MM.1S (cell line): ENCODE measurements around the gene ITSN1.
"Not testable (repeated sequence)": the region's sequence is repeated elsewhere in the genome, so short reads cannot be mapped to it uniquely, and the experiment has no call there.

Experiments used
- DNase-seq: peaks from one replicate; pipeline ENCODE4 v3.0.0-alpha.2; 2015
- H2AFZ ChIP-seq: fragments of 300-600 bp; sonication (generic); 2 replicates; pipeline ENCODE4 v1.6.0; 2016; ENCODE audit warnings: antibody characterized with exemption, low read length
- H3F3A ChIP-seq: fragments of 300-600 bp; sonication (generic); 2 replicates; pipeline ENCODE4 v1.6.1; 2016; ENCODE audit warnings: mild to moderate bottlenecking, antibody characterized with exemption, low read length, moderate library complexity, mixed read lengths; ENCODE audit not compliant: insufficient read depth
- H3K27ac ChIP-seq: fragments of 300-600 bp; sonication (generic); 2 replicates; pipeline ENCODE4 v1.5.1; 2016; ENCODE audit warnings: mild to moderate bottlenecking, low read length
- H3K27me3 ChIP-seq: fragments of 300-600 bp; sonication (generic); replicated peaks from 2 replicates; pipeline ENCODE4 v1.6.0; 2016; ENCODE audit warnings: low read length; ENCODE audit not compliant: insufficient read depth
- H3K36me3 ChIP-seq: fragments of 300-600 bp; sonication (generic); replicated peaks from 2 replicates; pipeline ENCODE4 v1.6.1; 2016; ENCODE audit warnings: mild to moderate bottlenecking, low read length, mixed read lengths; ENCODE audit not compliant: insufficient read depth
- H3K4me1 ChIP-seq: fragments of 300-600 bp; sonication (generic); 2 replicates; pipeline ENCODE4 v1.6.1; 2016; ENCODE audit warnings: low read length, mixed read lengths
- H3K4me2 ChIP-seq: fragments of 300-600 bp; sonication (generic); 2 replicates; pipeline ENCODE4 v1.6.0; 2016; ENCODE audit warnings: low read depth, low read length
- H3K4me3 ChIP-seq: fragments of 300-600 bp; sonication (generic); 2 replicates; pipeline ENCODE4 v1.5.1; 2016; ENCODE audit warnings: low read length, mixed read lengths
- H3K79me2 ChIP-seq: fragments of 300-600 bp; sonication (generic); 2 replicates; pipeline ENCODE4 v1.6.1; 2016; ENCODE audit warnings: mixed run types, low read length, mixed read lengths
- H3K9ac ChIP-seq: fragments of 300-600 bp; sonication (generic); 2 replicates; pipeline ENCODE4 v1.6.1; 2016; ENCODE audit warnings: low read length, mixed read lengths
- H3K9me2 ChIP-seq: fragments of 300-600 bp; sonication (generic); replicated peaks from 2 replicates; pipeline ENCODE4 v1.6.1; 2016; ENCODE audit warnings: mild to moderate bottlenecking, low read length, mixed read lengths; ENCODE audit not compliant: insufficient read depth
- H3K9me3 ChIP-seq: fragments of 300-600 bp; sonication (generic); replicated peaks from 2 replicates; pipeline ENCODE4 v1.6.1; 2016; ENCODE audit warnings: mild to moderate bottlenecking, low read length, mixed read lengths; ENCODE audit not compliant: insufficient read depth
- H4K20me1 ChIP-seq: fragments of 300-600 bp; sonication (generic); 2 replicates; pipeline ENCODE4 v1.6.1; 2016; ENCODE audit warnings: mild to moderate bottlenecking, low read length, moderate library complexity, mixed read lengths; ENCODE audit not compliant: insufficient read depth
- EZH2 ChIP-seq: fragments of 300-600 bp; sonication (generic); optimal IDR thresholded peaks from 2 replicates; pipeline ENCODE3; 2017; ENCODE audit warnings: low read depth, mild to moderate bottlenecking, antibody characterized with exemption, low read length, mixed read lengths
- EZH2phosphoT487 ChIP-seq: fragments of 300-600 bp; sonication (generic); IDR thresholded peaks from 2 replicates; pipeline ENCODE4 v1.6.1; 2018; ENCODE audit warnings: antibody characterized with exemption, low read length
- TF ChIP-seq, protein P1 (sequence below): fragments of 300-600 bp; sonication (generic); IDR thresholded peaks from 2 replicates; pipeline ENCODE4 v1.5.1; 2016; ENCODE audit warnings: antibody characterized with exemption, low read length, mixed read lengths

Gene ITSN1

DNA sequence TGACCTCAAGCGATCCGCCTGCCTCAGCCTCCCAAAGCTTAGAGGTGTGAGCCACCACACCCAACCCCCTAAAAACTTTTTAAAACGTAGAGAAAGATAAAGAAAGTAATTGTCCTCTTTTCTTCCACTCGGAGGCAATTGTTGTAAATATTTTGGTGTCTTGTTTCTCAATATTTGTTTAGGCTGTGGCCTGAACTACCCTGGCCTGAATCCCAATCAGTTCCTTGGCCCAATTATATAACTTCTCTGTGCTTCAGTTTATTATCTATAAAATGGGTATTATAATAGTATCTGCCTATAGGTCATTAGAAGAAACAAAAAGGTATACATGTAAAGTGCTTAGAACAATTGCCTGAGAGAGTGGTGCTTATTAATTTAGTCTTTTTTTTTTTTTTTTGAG lies 275.1 kb downstream of the ITSN1 start:
- peaks cover 32% of the 10 kb centered on the region for H3K79me2 ChIP-seq
- no peaks in the 10 kb centered on the region for H3K27me3 ChIP-seq
- no peaks in the 10 kb centered on the region for H4K20me1 ChIP-seq
- no peak for TF ChIP-seq EZH2phosphoT487
- TF ChIP-seq EZH2 = no peak
- TF ChIP-seq, protein P1, sequence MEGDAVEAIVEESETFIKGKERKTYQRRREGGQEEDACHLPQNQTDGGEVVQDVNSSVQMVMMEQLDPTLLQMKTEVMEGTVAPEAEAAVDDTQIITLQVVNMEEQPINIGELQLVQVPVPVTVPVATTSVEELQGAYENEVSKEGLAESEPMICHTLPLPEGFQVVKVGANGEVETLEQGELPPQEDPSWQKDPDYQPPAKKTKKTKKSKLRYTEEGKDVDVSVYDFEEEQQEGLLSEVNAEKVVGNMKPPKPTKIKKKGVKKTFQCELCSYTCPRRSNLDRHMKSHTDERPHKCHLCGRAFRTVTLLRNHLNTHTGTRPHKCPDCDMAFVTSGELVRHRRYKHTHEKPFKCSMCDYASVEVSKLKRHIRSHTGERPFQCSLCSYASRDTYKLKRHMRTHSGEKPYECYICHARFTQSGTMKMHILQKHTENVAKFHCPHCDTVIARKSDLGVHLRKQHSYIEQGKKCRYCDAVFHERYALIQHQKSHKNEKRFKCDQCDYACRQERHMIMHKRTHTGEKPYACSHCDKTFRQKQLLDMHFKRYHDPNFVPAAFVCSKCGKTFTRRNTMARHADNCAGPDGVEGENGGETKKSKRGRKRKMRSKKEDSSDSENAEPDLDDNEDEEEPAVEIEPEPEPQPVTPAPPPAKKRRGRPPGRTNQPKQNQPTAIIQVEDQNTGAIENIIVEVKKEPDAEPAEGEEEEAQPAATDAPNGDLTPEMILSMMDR = no peak
- H3K4me3 ChIP-seq = no peak overlapping the region
- H3K9me2 ChIP-seq = no peaks in the 10 kb centered on the region
- H3K27ac ChIP-seq = no peak overlapping the region
- no peak for DNase-seq
- peaks cover 12% of the 10 kb centered on the region for H3K4me1 ChIP-seq
- peaks cover 11% of the 10 kb centered on the region; the same call in 1 of the 2 replicates for H3K36me3 ChIP-seq
- H2AFZ ChIP-seq = no peak overlapping the region
- no peak overlapping the region for H3K9ac ChIP-seq
- H3K9me3 ChIP-seq = no peaks in the 10 kb centered on the region
- no peak overlapping the region for H3K4me2 ChIP-seq
- H3F3A ChIP-seq = no peaks in the 10 kb centered on the region

DNA sequence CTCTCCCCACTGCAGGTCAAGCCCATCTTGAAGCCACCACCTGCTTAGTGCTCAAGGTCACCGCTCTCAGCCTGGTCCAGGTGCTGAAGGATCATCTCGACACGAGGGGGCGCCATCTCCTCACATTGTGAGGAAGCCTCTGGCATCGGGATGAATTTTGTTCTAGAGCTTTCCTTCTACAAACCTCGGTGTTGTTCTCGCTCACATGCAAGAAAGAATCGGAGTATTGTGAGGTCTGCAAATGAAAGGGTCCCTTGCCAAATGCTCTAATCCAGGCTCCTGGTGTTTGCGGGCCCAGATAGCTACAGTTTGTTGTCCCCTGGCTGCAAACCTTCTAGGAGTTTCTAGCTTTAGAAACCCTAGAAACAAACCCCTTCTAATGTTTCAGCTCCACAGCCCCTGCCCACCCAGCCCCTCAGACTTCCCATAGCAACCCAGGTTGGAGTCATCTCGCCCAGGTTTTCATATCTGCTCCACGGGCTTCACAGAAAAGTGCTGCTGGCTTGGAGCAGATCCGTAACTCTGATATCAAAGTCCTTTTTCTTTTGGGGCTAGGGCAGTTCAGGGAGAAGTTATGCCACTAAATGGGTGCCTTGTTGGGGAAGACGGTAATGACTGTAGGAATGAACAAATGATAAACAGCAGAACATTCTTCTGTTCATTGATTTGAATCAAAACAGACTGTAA lies 281.9 kb downstream of the ITSN1 start:
- Histone ChIP-seq H3K36me3 (no peaks in the 10 kb centered on the region), H3F3A (no peaks in the 10 kb centered on the region), H3K4me2 (peak overlapping the region; percentile 19; the same call in 1 of the 2 replicates), H3K9me3 (no peaks in the 10 kb centered on the region), H3K27ac (no peak overlapping the region), H2AFZ (peak overlapping the region; percentile 52), H3K4me3 (no peak overlapping the region), H3K4me1 (0 out of 2 replicates have a peak, but pooled peaks cover 6% of the 10 kb centered on the region), H4K20me1 (no peaks in the 10 kb centered on the region), H3K79me2 (no peaks in the 10 kb centered on the region), H3K9ac (no peak overlapping the region), H3K9me2 (no peaks in the 10 kb centered on the region), H3K27me3 (no peaks in the 10 kb centered on the region)
- TF ChIP-seq EZH2phosphoT487 = no peak
- no peak for TF ChIP-seq EZH2
- TF ChIP-seq, protein P1 = peak; percentile 99
- DNase-seq = peak; percentile 88

DNA sequence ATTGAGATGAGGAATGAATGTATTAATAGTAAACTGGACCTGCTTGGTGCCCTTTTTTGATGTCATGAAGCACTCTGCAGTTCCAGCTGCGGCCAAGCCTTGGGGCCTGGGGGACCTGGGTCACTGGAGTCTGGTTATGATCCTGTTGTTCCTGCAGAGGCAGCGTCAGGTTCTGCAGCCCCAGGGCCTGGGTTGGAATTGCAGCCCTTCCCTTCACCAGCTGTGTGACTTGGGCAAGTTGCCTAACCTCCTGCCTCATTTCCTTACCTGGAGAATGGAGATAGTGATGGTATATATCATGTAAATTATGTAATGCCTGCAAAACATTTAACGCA lies 282.4 kb downstream of the ITSN1 start:
- Histone ChIP-seq H3K9me3 (no peaks in the 10 kb centered on the region), H4K20me1 (no peaks in the 10 kb centered on the region), H3K4me2 (no peak overlapping the region), H3K27ac (no peak overlapping the region), H3K36me3 (no peaks in the 10 kb centered on the region), H2AFZ (peak overlapping the region; percentile 52; the same call in 1 of the 2 replicates), H3K9me2 (no peaks in the 10 kb centered on the region), H3K4me3 (no peak overlapping the region), H3K27me3 (no peaks in the 10 kb centered on the region), H3F3A (no peaks in the 10 kb centered on the region), H3K9ac (no peak overlapping the region), H3K4me1 (0 out of 2 replicates have a peak, but pooled peaks cover 6% of the 10 kb centered on the region), H3K79me2 (no peaks in the 10 kb centered on the region)
- DNase-seq = no peak
- TF ChIP-seq, protein P1 = no peak
- TF ChIP-seq EZH2 (no peak), EZH2phosphoT487 (no peak)

DNA sequence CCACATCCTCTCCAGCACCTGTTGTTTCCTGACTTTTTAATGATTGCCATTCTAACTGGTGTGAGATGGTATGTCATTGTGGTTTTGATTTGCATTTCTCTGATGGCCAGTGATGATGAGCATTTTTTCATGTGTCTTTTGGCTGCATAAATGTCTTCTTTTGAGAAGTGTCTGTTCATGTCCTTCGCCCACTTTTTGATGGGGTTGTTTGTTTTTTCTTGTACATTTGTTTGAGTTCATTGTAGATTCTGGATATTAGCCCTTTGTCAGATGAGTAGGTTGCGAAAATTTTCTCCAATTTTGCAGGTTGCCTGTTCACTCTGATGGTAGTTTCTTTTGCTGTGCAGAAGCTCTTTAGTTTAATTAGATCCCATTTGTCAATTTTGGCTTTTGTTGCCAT lies 283.9 kb downstream of the ITSN1 start:
- H3K4me1 ChIP-seq = not testable (repeated sequence)

DNA sequence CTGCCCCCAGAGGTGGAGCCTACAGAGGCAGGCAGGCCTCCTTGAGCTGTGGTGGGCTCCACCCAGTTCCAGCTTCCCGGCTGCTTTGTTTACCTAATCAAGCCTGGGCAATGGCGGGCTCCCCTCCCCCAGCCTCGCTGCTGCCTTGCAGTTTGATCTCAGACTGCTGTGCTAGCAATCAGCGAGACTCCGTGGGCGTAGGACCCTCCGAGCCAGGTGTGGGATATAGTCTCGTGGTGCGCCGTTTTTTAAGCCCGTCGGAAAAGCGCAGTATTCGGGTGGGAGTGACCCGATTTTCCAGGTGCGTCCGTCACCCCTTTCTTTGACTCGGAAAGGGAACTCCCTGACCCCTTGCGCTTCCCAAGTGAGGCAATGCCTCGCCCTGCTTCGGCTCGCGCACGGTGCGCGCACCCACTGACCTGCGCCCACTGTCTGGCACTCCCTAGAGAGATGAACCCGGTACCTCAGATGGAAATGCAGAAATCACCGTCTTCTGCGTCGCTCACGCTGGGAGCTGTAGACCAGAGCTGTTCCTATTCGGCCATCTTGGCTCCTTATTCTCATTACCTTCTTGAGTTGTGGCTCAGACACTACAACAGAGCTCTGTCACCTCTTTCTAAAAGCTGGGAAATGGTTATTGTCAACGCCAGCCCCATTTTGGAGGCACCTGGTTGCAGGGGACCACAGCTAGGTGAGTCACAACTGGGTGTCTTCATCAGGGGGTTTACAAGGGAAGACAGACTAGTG lies 288.9 kb downstream of the ITSN1 start:
- H2AFZ ChIP-seq, H3K36me3 ChIP-seq, H3K4me3 ChIP-seq, H3K9ac ChIP-seq, H3K27me3 ChIP-seq, H3K79me2 ChIP-seq, H3K27ac ChIP-seq, H3K9me3 ChIP-seq, DNase-seq, H3F3A ChIP-seq, H4K20me1 ChIP-seq, H3K4me1 ChIP-seq, H3K4me2 ChIP-seq, H3K9me2 ChIP-seq: not testable (repeated sequence)

More for the DNA sequence above, 283.9 kb downstream of the ITSN1 start:
- H3F3A ChIP-seq, H3K27me3 ChIP-seq, H3K9me2 ChIP-seq, H3K79me2 ChIP-seq, H3K4me2 ChIP-seq, H3K27ac ChIP-seq, DNase-seq, H4K20me1 ChIP-seq, H3K36me3 ChIP-seq, H2AFZ ChIP-seq, H3K9me3 ChIP-seq, H3K4me3 ChIP-seq, H3K9ac ChIP-seq: not testable (repeated sequence)
